ENCODE results near the gene ARHGAP35.

The ARHGAP35 gene

GRCh38 chr19:46892252-46893179 lies 31.7 kb downstream of the ARHGAP35 start:
- Mint-ChIP-seq H3K27ac (peak overlapping the region; percentile 33), H3K4me1 (peaks cover 27% of the 10 kb centered on the region), H3K9me3 (no peaks in the 10 kb centered on the region), H3K4me3 (peak overlapping the region; percentile 33), H3K27me3 (no peaks in the 10 kb centered on the region), H3K36me3 (no peaks in the 10 kb centered on the region)
- ATAC-seq (ENCODE audit: low read depth) (peak; percentile 78), DNase-seq (ENCODE audit: low spot score in 2 of 2) (no peak)

GRCh38 chr19:46896076-46896794 lies 35.4 kb downstream of the ARHGAP35 start:
- Mint-ChIP-seq H3K27me3 (no peaks in the 10 kb centered on the region), H3K4me3 (no peak overlapping the region), H3K36me3 (peaks cover 2% of the 10 kb centered on the region), H3K27ac (peak overlapping the region; percentile 75), H3K4me1 (peaks cover 30% of the 10 kb centered on the region), H3K9me3 (no peaks in the 10 kb centered on the region)
- ATAC-seq (ENCODE audit: low read depth), result no peak
- no peak for DNase-seq (ENCODE audit: low spot score in 2 of 2)

GRCh38 chr19:46898731-46899130 lies 37.9 kb downstream of the ARHGAP35 start:
- peaks cover 2% of the 10 kb centered on the region for H3K36me3 Mint-ChIP-seq
- no peak for DNase-seq (ENCODE audit: low spot score in 2 of 2)
- no peaks in the 10 kb centered on the region for H3K9me3 Mint-ChIP-seq
- no peak overlapping the region for H3K27ac Mint-ChIP-seq
- no peak overlapping the region for H3K4me3 Mint-ChIP-seq
- H3K27me3 Mint-ChIP-seq, result no peaks in the 10 kb centered on the region
- ATAC-seq (ENCODE audit: low read depth), result no peak
- H3K4me1 Mint-ChIP-seq, result peaks cover 40% of the 10 kb centered on the region

GRCh38 chr19:46900341-46900740 lies 39.5 kb downstream of the ARHGAP35 start:
- Mint-ChIP-seq H3K9me3 (no peaks in the 10 kb centered on the region), H3K4me3 (no peak overlapping the region), H3K36me3 (peaks cover 2% of the 10 kb centered on the region), H3K27ac (no peak overlapping the region), H3K27me3 (no peaks in the 10 kb centered on the region), H3K4me1 (peaks cover 46% of the 10 kb centered on the region)
- ATAC-seq (ENCODE audit: low read depth), result no peak
- no peak for DNase-seq (ENCODE audit: low spot score in 2 of 2)

- ATAC-seq (ENCODE audit: low read depth) (no peak), DNase-seq (ENCODE audit: low spot score in 2 of 2) (no peak)
- Mint-ChIP-seq H3K4me1 (peaks cover 41% of the 10 kb centered on the region), H3K27me3 (no peaks in the 10 kb centered on the region), H3K36me3 (peaks cover 2% of the 10 kb centered on the region), H3K27ac (no peak overlapping the region), H3K4me3 (no peak overlapping the region), H3K9me3 (no peaks in the 10 kb centered on the region)
Observed at GRCh38 chr19:46901701-46902401, 41.1 kb downstream of the ARHGAP35 start.

GRCh38 chr19:46902402-46902766 lies 41.6 kb downstream of the ARHGAP35 start:
- Mint-ChIP-seq H3K4me1 (peaks cover 38% of the 10 kb centered on the region), H3K9me3 (no peaks in the 10 kb centered on the region), H3K36me3 (peaks cover 3% of the 10 kb centered on the region), H3K4me3 (no peak overlapping the region), H3K27me3 (no peaks in the 10 kb centered on the region), H3K27ac (no peak overlapping the region)
- ATAC-seq (ENCODE audit: low read depth) (no peak), DNase-seq (ENCODE audit: low spot score in 2 of 2) (no peak)

GRCh38 chr19:46903458-46903857 lies 42.7 kb downstream of the ARHGAP35 start:
- ATAC-seq (ENCODE audit: low read depth), result no peak
- no peak for DNase-seq (ENCODE audit: low spot score in 2 of 2)

GRCh38 chr19:46904114-46905060 lies 43.6 kb downstream of the ARHGAP35 start:
- Mint-ChIP-seq H3K9me3 (no peaks in the 10 kb centered on the region), H3K36me3 (peaks cover 1% of the 10 kb centered on the region), H3K4me3 (no peak overlapping the region), H3K27ac (no peak overlapping the region), H3K27me3 (no peaks in the 10 kb centered on the region), H3K4me1 (peaks cover 37% of the 10 kb centered on the region)
- no peak for ATAC-seq (ENCODE audit: low read depth)
- DNase-seq (ENCODE audit: low spot score in 2 of 2), result no peak

More at GRCh38 chr19:46903458-46903857, 42.7 kb downstream of the ARHGAP35 start:
- H3K36me3 Mint-ChIP-seq, result peaks cover 2% of the 10 kb centered on the region
- H3K9me3 Mint-ChIP-seq, result no peaks in the 10 kb centered on the region
- H3K27ac Mint-ChIP-seq, result no peak overlapping the region
- H3K4me3 Mint-ChIP-seq, result no peak overlapping the region
- H3K4me1 Mint-ChIP-seq, result peaks cover 37% of the 10 kb centered on the region
- H3K27me3 Mint-ChIP-seq, result no peaks in the 10 kb centered on the region

GRCh38 chr19:46906221-46906620 lies 45.4 kb downstream of the ARHGAP35 start:
- H3K36me3 Mint-ChIP-seq, result peaks cover 8% of the 10 kb centered on the region
- no peak overlapping the region for H3K27ac Mint-ChIP-seq
- no peak overlapping the region for H3K4me3 Mint-ChIP-seq
- H3K4me1 Mint-ChIP-seq, result peaks cover 36% of the 10 kb centered on the region
- peaks cover 2% of the 10 kb centered on the region for H3K9me3 Mint-ChIP-seq
- H3K27me3 Mint-ChIP-seq, result no peaks in the 10 kb centered on the region
- DNase-seq (ENCODE audit: low spot score in 2 of 2), result no peak
- no peak for ATAC-seq (ENCODE audit: low read depth)

GRCh38 chr19:46907880-46908279 lies 47.1 kb downstream of the ARHGAP35 start:
- Mint-ChIP-seq H3K27me3 (no peaks in the 10 kb centered on the region), H3K36me3 (peaks cover 8% of the 10 kb centered on the region), H3K27ac (no peak overlapping the region), H3K9me3 (peaks cover 2% of the 10 kb centered on the region), H3K4me1 (peaks cover 25% of the 10 kb centered on the region), H3K4me3 (no peak overlapping the region)
- ATAC-seq (ENCODE audit: low read depth) (no peak), DNase-seq (ENCODE audit: low spot score in 2 of 2) (no peak)

- H3K36me3 Mint-ChIP-seq, result peaks cover 8% of the 10 kb centered on the region
- H3K4me1 Mint-ChIP-seq, result peaks cover 21% of the 10 kb centered on the region
- no peak overlapping the region for H3K27ac Mint-ChIP-seq
- no peak for ATAC-seq (ENCODE audit: low read depth)
- no peak for DNase-seq (ENCODE audit: low spot score in 2 of 2)
- no peak overlapping the region for H3K4me3 Mint-ChIP-seq
- peaks cover 2% of the 10 kb centered on the region for H3K9me3 Mint-ChIP-seq
- H3K27me3 Mint-ChIP-seq, result no peaks in the 10 kb centered on the region
Observed at GRCh38 chr19:46909356-46909755, 48.6 kb downstream of the ARHGAP35 start.
